ENCODE measurements around the gene DSCAM. TPM values are rescaled to one million over a fixed set of nuclear protein-coding genes. Genes with fewer than 3 reads are reported as not detected.

DSCAM gene
- total RNA-seq, 1 donor from 2014 or later: 0.21 TPM

DNA sequence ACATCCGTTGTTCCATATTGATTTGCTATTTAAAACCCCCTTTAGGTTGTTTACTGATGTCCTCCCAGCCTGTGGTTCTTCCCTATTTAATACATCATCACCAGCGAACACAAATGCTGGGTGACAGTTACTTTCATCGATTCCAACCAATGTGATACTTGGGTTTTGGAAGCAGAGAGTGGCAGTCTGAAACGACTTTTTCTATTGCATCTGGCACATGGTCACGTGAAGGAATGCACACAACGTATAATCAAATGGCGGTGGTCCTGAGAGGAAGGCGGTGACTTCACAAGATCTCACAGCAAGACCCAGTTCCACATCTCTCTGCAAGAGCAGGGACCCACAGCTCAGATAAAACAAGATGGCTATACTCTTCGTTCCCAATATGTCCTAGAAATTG, 213.9 kb downstream of the DSCAM start:
- H3K36me3 Mint-ChIP-seq (ENCODE audit: low read depth, unreplicated experiment): no peaks in the 10 kb centered on the region
- DNase-seq (ENCODE audit: low spot score): no peak
- H3K27ac Mint-ChIP-seq (ENCODE audit: unreplicated experiment): no peak overlapping the region
- H3K4me1 Mint-ChIP-seq (ENCODE audit: unreplicated experiment): no peaks in the 10 kb centered on the region
- H3K9me3 Mint-ChIP-seq (ENCODE audit: unreplicated experiment): peaks cover 20% of the 10 kb centered on the region
- no peak for TF ChIP-seq CTCF (IDR thresholded peaks at IDR 0.05; ENCODE audit: unreplicated experiment)
- peaks cover 3% of the 10 kb centered on the region for H3K27me3 Mint-ChIP-seq (ENCODE audit: unreplicated experiment)
- no peak overlapping the region for H3K4me3 Mint-ChIP-seq (ENCODE audit: unreplicated experiment)

DNA sequence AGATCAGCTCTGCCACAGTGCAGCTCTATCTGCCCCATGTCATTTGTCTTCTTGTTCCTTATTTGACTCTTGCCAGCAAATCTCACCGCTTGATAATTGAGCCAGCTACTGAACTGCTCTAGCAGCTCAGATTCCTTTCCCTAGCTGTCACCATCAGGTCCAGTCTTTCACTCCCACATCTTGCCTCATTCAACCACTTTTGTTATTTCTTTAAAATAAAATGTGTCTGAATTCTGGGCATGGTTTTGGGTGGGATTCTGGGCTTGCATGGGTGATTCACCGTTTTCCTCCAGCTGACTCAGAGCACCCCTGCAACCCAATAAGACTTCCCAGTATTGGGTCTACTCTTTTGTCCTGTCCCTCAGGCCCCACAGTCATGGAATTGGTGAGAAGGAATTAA, 215.7 kb downstream of the DSCAM start:
- Mint-ChIP-seq H3K27me3 (ENCODE audit: unreplicated experiment) (peaks cover 3% of the 10 kb centered on the region), H3K4me3 (ENCODE audit: unreplicated experiment) (no peak overlapping the region), H3K27ac (ENCODE audit: unreplicated experiment) (no peak overlapping the region), H3K36me3 (ENCODE audit: low read depth, unreplicated experiment) (no peaks in the 10 kb centered on the region), H3K9me3 (ENCODE audit: unreplicated experiment) (peaks cover 24% of the 10 kb centered on the region), H3K4me1 (ENCODE audit: unreplicated experiment) (no peaks in the 10 kb centered on the region)
- no peak for DNase-seq (ENCODE audit: low spot score)
- TF ChIP-seq CTCF (IDR thresholded peaks at IDR 0.05; ENCODE audit: unreplicated experiment): no peak

DNA sequence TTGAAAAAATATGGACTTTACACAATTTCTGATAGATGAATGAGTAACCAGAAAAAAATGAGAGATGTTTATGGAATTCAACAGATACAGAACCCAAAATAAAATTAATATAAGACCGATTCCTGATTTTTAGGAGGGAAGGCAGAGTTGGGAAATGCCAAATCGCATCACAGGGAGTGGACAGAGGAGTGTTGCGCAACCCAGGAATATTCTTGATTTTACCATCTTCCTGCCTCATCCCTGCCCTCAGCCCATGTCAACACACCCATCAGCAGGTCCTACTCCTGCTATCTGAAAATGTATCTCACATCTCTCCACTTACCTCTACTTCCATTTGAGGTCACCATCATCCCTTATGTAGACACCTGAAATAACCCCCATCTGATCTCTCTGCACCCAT, 221.0 kb downstream of the DSCAM start:
- Mint-ChIP-seq H3K4me3 (ENCODE audit: unreplicated experiment) (no peak overlapping the region), H3K4me1 (ENCODE audit: unreplicated experiment) (no peaks in the 10 kb centered on the region), H3K27me3 (ENCODE audit: unreplicated experiment) (no peaks in the 10 kb centered on the region), H3K36me3 (ENCODE audit: low read depth, unreplicated experiment) (no peaks in the 10 kb centered on the region), H3K27ac (ENCODE audit: unreplicated experiment) (no peak overlapping the region), H3K9me3 (ENCODE audit: unreplicated experiment) (peaks cover 27% of the 10 kb centered on the region)
- TF ChIP-seq CTCF (IDR thresholded peaks at IDR 0.05; ENCODE audit: unreplicated experiment): no peak
- DNase-seq (ENCODE audit: low spot score): no peak

GRCh38 chr21:40623528-40623927, 223.4 kb downstream of the DSCAM start:
- Mint-ChIP-seq H3K4me1 (ENCODE audit: unreplicated experiment) (no peaks in the 10 kb centered on the region), H3K27ac (ENCODE audit: unreplicated experiment) (no peak overlapping the region), H3K27me3 (ENCODE audit: unreplicated experiment) (no peaks in the 10 kb centered on the region), H3K9me3 (ENCODE audit: unreplicated experiment) (peaks cover 29% of the 10 kb centered on the region), H3K36me3 (ENCODE audit: low read depth, unreplicated experiment) (no peaks in the 10 kb centered on the region), H3K4me3 (ENCODE audit: unreplicated experiment) (no peak overlapping the region)
- no peak for TF ChIP-seq CTCF (IDR thresholded peaks at IDR 0.05; ENCODE audit: unreplicated experiment)
- DNase-seq (ENCODE audit: low spot score): no peak

DNA sequence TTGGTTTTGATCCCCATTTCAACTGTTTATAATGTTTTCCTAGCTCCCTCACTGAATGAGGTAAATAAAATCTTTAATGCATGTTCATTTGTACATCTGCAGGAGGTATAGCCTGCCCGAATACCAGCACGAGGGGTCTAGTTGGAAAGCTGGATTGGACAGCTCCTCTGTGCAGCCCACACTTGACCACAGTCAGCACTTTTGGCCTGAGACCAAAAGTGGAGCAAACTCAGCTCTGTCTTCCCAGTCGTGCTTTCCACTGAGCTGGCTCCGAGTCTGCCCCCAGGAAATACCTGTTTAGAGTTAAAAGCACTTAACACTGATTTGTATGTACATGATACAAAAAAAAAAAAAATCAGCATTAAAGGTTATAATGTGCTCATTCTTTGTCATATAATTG, 224.4 kb downstream of the DSCAM start:
- peaks cover 4% of the 10 kb centered on the region for H3K27me3 Mint-ChIP-seq (ENCODE audit: unreplicated experiment)
- no peak for TF ChIP-seq CTCF (IDR thresholded peaks at IDR 0.05; ENCODE audit: unreplicated experiment)
- peaks cover 37% of the 10 kb centered on the region for H3K9me3 Mint-ChIP-seq (ENCODE audit: unreplicated experiment)
- DNase-seq (ENCODE audit: low spot score): no peak
- H3K36me3 Mint-ChIP-seq (ENCODE audit: low read depth, unreplicated experiment): peaks cover 7% of the 10 kb centered on the region
- no peak overlapping the region for H3K27ac Mint-ChIP-seq (ENCODE audit: unreplicated experiment)
- no peak overlapping the region for H3K4me3 Mint-ChIP-seq (ENCODE audit: unreplicated experiment)
- H3K4me1 Mint-ChIP-seq (ENCODE audit: unreplicated experiment): no peaks in the 10 kb centered on the region

All from endothelial cell (in vitro differentiated cells).